ENCODE results near the gene GTF2IRD1. TPM values are rescaled to one million over a fixed set of nuclear protein-coding genes. Genes with fewer than 3 reads are reported as not detected.

The GTF2IRD1 gene
- total RNA-seq, 1 donor from 2014 or later, result 18.2 TPM

DNA sequence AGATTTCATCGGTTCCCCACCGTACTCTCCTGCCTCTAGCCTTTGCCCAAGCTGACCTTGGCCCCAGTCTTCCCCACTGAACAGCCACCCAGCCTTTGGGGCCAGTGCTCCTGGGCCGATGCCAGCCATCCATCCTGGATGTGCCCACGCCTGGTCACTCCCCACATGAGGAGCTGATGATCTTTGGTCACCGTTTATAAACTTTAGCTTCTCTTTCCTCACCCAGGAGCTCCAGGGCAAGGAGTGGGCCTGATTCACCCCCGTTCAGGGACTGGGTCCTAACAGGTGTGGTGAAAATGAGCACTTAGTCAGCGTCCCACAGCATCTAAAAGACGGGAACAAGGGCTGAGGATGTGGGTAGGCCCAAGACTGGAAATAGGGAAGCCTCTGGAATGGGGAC is 22.9 kb downstream of the GTF2IRD1 start:
- FAIRE-seq (no peak), DNase-seq (ENCODE audit: low read depth) (peak; percentile 79)
- H3K4me3 ChIP-seq (ENCODE audit: low read depth, low read length), result no peak overlapping the region
- TF ChIP-seq, protein P1, sequence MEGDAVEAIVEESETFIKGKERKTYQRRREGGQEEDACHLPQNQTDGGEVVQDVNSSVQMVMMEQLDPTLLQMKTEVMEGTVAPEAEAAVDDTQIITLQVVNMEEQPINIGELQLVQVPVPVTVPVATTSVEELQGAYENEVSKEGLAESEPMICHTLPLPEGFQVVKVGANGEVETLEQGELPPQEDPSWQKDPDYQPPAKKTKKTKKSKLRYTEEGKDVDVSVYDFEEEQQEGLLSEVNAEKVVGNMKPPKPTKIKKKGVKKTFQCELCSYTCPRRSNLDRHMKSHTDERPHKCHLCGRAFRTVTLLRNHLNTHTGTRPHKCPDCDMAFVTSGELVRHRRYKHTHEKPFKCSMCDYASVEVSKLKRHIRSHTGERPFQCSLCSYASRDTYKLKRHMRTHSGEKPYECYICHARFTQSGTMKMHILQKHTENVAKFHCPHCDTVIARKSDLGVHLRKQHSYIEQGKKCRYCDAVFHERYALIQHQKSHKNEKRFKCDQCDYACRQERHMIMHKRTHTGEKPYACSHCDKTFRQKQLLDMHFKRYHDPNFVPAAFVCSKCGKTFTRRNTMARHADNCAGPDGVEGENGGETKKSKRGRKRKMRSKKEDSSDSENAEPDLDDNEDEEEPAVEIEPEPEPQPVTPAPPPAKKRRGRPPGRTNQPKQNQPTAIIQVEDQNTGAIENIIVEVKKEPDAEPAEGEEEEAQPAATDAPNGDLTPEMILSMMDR (IDR thresholded peaks at IDR 0.05; ENCODE audit: insufficient read depth, low read length, severe bottlenecking), result no peak
- no peaks in the 10 kb centered on the region for H3K36me3 ChIP-seq (ENCODE audit: control insufficient read depth, insufficient read depth, low read length)
- no peaks in the 10 kb centered on the region for H3K27me3 ChIP-seq (ENCODE audit: control insufficient read depth, insufficient read depth, low read length)

DNA sequence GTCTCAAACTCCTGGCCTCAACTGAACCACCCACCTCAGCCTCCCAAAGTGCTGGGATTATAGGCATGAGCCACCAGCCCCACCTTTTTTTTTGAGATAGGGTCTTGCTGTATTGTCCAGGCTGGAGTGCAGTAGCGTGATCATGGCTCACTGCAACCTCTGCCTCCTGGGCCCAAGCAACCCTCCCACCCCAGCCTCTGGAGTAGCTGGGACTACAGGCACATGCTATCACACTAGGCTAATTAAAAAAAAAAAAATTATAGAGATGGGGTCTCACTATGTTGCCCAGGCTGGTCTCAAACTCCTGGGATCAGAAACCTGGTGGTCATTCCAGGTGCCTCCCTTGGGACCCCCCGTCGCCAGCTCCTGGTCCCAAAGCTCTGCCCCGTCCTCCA is 25.0 kb downstream of the GTF2IRD1 start:
- Histone ChIP-seq H3K4me3 (ENCODE audit: low read depth, low read length) (no peak overlapping the region), H3K27me3 (ENCODE audit: control insufficient read depth, insufficient read depth, low read length) (no peaks in the 10 kb centered on the region), H3K36me3 (ENCODE audit: control insufficient read depth, insufficient read depth, low read length) (no peaks in the 10 kb centered on the region)
- FAIRE-seq, result no peak
- TF ChIP-seq, protein P1 (IDR thresholded peaks at IDR 0.05; ENCODE audit: insufficient read depth, low read length, severe bottlenecking), result no peak
- DNase-seq (ENCODE audit: low read depth), result no peak

DNA sequence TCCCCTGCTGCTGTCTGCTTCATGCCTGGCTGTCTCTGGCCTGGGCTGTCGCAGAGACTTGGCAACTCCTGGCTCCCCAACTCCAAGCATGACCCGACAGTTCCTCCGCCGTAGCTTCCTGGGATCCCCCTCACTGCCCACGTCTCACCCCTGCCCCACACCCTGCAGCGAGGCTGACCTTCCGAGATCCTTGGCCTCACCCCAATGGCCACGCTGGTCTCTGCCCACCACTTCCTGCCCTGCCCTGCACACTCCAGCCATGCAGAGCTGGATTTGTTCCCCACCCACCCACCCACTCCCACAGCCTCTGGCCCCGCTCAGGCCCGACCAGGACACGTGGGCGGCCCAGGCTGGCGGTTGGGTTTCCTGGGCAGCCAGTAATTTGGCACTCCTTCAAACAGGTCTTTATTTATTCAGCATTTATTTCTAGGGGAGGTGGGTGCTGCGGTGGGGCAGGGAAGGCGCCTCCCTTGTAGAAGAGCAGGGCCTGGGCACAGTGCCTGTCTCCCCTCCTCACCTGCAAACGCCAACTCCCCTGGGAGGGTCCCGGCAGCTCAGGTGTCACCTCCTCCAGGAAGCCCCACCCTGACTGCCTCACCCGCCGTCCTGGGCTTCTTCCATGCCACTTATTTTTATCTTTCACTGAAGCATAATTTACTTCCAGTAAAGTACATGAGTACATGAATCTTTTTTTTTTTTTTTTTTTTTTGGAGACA is 25.5 kb downstream of the GTF2IRD1 start:
- DNase-seq (ENCODE audit: low read depth) (peak; percentile 27), FAIRE-seq (no peak)
- TF ChIP-seq, protein P1 (IDR thresholded peaks at IDR 0.05; ENCODE audit: insufficient read depth, low read length, severe bottlenecking), result no peak
- Histone ChIP-seq H3K36me3 (ENCODE audit: control insufficient read depth, insufficient read depth, low read length) (no peaks in the 10 kb centered on the region), H3K4me3 (ENCODE audit: low read depth, low read length) (no peak overlapping the region), H3K27me3 (ENCODE audit: control insufficient read depth, insufficient read depth, low read length) (no peaks in the 10 kb centered on the region)

DNA sequence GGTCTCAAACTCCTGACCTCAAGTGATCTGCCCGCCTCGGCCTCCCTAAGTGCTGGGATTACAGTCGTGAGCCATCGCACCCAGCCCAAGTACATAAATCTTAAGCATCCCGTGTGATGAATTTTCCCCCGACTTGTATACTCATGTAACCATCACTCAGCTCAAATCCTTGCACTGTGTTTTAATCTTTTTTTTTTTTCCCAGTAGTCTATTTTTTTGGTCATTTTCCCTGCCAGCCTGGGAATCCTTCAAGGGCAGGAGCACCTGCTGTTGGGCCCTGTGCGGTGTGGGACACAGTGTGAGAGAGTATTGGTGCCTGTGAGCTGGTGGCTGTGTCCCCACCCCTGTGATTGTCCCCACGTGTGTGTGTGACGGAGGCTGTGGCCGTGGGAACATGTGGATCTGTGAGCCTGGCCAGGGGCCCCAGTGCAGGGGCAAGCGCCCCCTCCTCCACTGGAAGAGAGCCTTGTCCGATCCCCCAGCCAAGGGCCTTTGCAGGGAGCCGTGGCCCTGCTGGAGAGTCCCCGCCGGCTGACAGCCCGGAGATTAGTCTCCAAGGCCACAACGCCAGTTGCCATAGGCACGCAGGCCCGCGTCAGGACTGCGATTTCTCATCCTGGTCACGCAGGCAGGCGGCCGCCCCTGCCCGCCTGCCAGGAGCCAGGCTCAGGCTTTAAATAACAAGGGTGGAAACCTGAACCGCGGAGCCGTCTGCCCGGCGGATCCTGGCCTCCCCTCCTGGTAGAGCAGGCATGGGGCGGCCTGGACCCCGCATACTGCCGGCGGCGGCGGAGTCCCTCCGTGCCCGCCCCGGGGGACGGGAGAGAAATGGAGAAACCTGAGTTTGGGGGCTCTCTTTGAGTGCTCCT is 26.5 kb downstream of the GTF2IRD1 start:
- H3K27me3 ChIP-seq (ENCODE audit: control insufficient read depth, insufficient read depth, low read length), result no peaks in the 10 kb centered on the region
- TF ChIP-seq, protein P1 (IDR thresholded peaks at IDR 0.05; ENCODE audit: insufficient read depth, low read length, severe bottlenecking), result no peak
- DNase-seq (ENCODE audit: low read depth) (peak; percentile 63), FAIRE-seq (no peak)
- no peaks in the 10 kb centered on the region for H3K36me3 ChIP-seq (ENCODE audit: control insufficient read depth, insufficient read depth, low read length)
- H3K4me3 ChIP-seq (ENCODE audit: low read depth, low read length), result no peak overlapping the region

DNA sequence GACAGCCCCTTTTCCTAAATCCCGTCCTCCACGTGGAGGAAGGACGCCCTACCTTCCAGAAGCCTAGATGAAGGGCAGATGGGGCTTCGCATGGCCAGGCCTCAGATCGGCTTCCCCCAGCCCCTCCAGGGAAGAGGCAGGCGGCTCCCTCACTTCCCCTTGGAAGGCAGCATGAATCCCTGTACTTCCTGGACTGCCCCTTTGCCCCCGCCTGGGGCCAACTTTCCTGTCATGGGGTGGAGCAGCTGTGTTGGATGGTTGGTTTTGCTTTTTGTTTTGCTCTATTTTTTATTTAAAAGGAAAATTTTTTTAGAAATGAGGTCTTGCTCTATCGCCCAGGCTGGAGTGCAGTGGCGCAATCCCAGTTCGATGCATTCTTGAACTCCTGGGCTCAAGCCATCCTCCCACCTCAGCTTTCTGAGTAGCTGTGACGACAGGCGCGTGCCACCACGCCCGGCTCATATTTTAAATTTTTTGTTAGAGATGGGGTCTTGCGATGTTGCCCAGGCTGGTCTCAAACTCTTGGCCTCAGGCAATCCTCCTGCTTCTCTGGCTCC is 27.2 kb downstream of the GTF2IRD1 start:
- FAIRE-seq, result no peak
- H3K27me3 ChIP-seq (ENCODE audit: control insufficient read depth, insufficient read depth, low read length), result no peaks in the 10 kb centered on the region
- H3K36me3 ChIP-seq (ENCODE audit: control insufficient read depth, insufficient read depth, low read length), result no peaks in the 10 kb centered on the region
- no peak overlapping the region for H3K4me3 ChIP-seq (ENCODE audit: low read depth, low read length)
- DNase-seq (ENCODE audit: low read depth), result peak; percentile 33
- TF ChIP-seq, protein P1 (IDR thresholded peaks at IDR 0.05; ENCODE audit: insufficient read depth, low read length, severe bottlenecking), result no peak
